ENCODE data around the gene NOP16. TPM values are rescaled to one million over a fixed set of nuclear protein-coding genes. Genes with fewer than 3 reads are reported as not detected.

NOP16 gene
- total RNA-seq, 4 donors from 2014 or later = 21.6 to 43.5 (median 33.9) TPM

GRCh38 chr5:176341325-176342157, 46.9 kb downstream of the NOP16 start:
- intact Hi-C loops (cut with DNase I; ENCODE audit: low total_unique reads) = no loop called here

GRCh38 chr5:176339304-176339703, 49.1 kb downstream of the NOP16 start:
- DNase-seq (no peak), ATAC-seq (no peak)
- H3K9me3 ChIP-seq = no peaks in the 10 kb centered on the region
- H3K4me3 ChIP-seq = no peak overlapping the region
- no peak overlapping the region for H3K27ac ChIP-seq
- H3K36me3 ChIP-seq = peaks cover 0 to 1% of the 10 kb centered on the region in 2 donors
- H3K27me3 ChIP-seq = no peaks in the 10 kb centered on the region
- H3K4me1 ChIP-seq = peaks cover 0 to 17% of the 10 kb centered on the region in 2 donors
- no peak for TF ChIP-seq POLR2A (IDR thresholded peaks at IDR 0.05)
- TF ChIP-seq CTCF (IDR thresholded peaks at IDR 0.05 in 4 of 5, conservative IDR thresholded peaks at IDR 0.05 in 1 of 5) = no peak
- intact Hi-C loops (cut with DNase I; ENCODE audit: low total_unique reads) (no loop called here), in situ Hi-C loops (cut with MboI; ENCODE audit: low sequenced_read_pairs in 4 of 4) (no loop called here)

More at GRCh38 chr5:176341325-176342157, 46.9 kb downstream of the NOP16 start:
- no peaks in the 10 kb centered on the region for H3K27me3 ChIP-seq
- H3K4me1 ChIP-seq = peaks cover 0 to 17% of the 10 kb centered on the region in 2 donors
- peaks cover 0 to 23% of the 10 kb centered on the region in 2 donors for H3K36me3 ChIP-seq
- no peaks in the 10 kb centered on the region for H3K9me3 ChIP-seq
- no peak overlapping the region for H3K27ac ChIP-seq
- TF ChIP-seq POLR2A (IDR thresholded peaks at IDR 0.05) (no peak), CTCF (IDR thresholded peaks at IDR 0.05 in 4 of 5, conservative IDR thresholded peaks at IDR 0.05 in 1 of 5) (no peak)
- DNase-seq (no peak), ATAC-seq (no peak)
- in situ Hi-C loops (cut with MboI; ENCODE audit: low sequenced_read_pairs in 4 of 4) = no loop called here
- H3K4me3 ChIP-seq = no peak overlapping the region

- no peak for TF ChIP-seq POLR2A (IDR thresholded peaks at IDR 0.05)
- no peak for TF ChIP-seq CTCF (IDR thresholded peaks at IDR 0.05 in 4 of 5, conservative IDR thresholded peaks at IDR 0.05 in 1 of 5)
- Histone ChIP-seq H3K27me3 (no peaks in the 10 kb centered on the region), H3K27ac (peak overlapping the region in 2 of 4 donors; percentile 10 to 40), H3K4me1 (peaks cover 0 to 17% of the 10 kb centered on the region in 2 donors), H3K4me3 (no peak overlapping the region), H3K9me3 (no peaks in the 10 kb centered on the region), H3K36me3 (no peaks in the 10 kb centered on the region)
- in situ Hi-C loops (cut with MboI; ENCODE audit: low sequenced_read_pairs in 4 of 4) = no loop called here
- ATAC-seq (no peak), DNase-seq (no peak)
- intact Hi-C loops (cut with DNase I; ENCODE audit: low total_unique reads) = no loop called here
Observed at GRCh38 chr5:176337913-176338312, 50.5 kb downstream of the NOP16 start.

GRCh38 chr5:176334031-176334770, 54.2 kb downstream of the NOP16 start:
- H3K36me3 ChIP-seq = no peaks in the 10 kb centered on the region

More at GRCh38 chr5:176334031-176334770, 54.2 kb downstream of the NOP16 start:
- in situ Hi-C loops (cut with MboI; ENCODE audit: low sequenced_read_pairs in 4 of 4) = no loop called here
- intact Hi-C loops (cut with DNase I; ENCODE audit: low total_unique reads) = no loop called here
- ATAC-seq = no peak
- H3K9me3 ChIP-seq = no peaks in the 10 kb centered on the region
- TF ChIP-seq POLR2A (IDR thresholded peaks at IDR 0.05) (no peak), CTCF (IDR thresholded peaks at IDR 0.05 in 4 of 5, conservative IDR thresholded peaks at IDR 0.05 in 1 of 5) (no peak)
- no peak for DNase-seq
- no peak overlapping the region for H3K4me3 ChIP-seq
- no peak overlapping the region for H3K27ac ChIP-seq
- no peaks in the 10 kb centered on the region for H3K27me3 ChIP-seq
- H3K4me1 ChIP-seq = peaks cover 0 to 9% of the 10 kb centered on the region in 2 donors

MicroRNAs encoded within 50 kb of the gene (microRNA counts, 767-probe panel; counts per million panel counts)
- 356 to 448 counts per million in 2 donors for microRNA hsa-miR-1271-5p

Small RNAs within 50 kb of the gene (microRNA-seq; reads per million reads assigned to microRNA genes)
- gene MIR1271 (ENCODE audit: borderline replicate concordance in 2 of 2) = 17.7 to 20.5 reads per million in 2 donors

Other genes starting within 250 kb of the NOP16 start
- 10 to 100 TPM in 2 of 4 donors, 1 to 10 TPM in 2; 5.1 to 45.8 (median 11.5) TPM for gene SIMC1, start 150.2 kb downstream of the NOP16 start, total RNA-seq
- gene KIAA1191, start 26.8 kb downstream of the NOP16 start, total RNA-seq = 100 to 1,000 TPM in 1 of 4 donors, 10 to 100 TPM in 3; 76.3 to 174 (median 84.1) TPM
- gene ARL10, start 23.1 kb downstream of the NOP16 start, total RNA-seq = 1 to 10 TPM; 1.4 to 4.7 (median 2.4) TPM
- gene HIGD2A, start 153 bp upstream of the NOP16 start, total RNA-seq = 100 to 1,000 TPM; 189 to 274 (median 229) TPM
- gene CLTB, start 27.9 kb upstream of the NOP16 start, total RNA-seq = 100 to 1,000 TPM; 261 to 386 (median 302) TPM
- 10 to 100 TPM; 14.0 to 20.7 (median 14.7) TPM for gene FAF2, start 59.8 kb upstream of the NOP16 start, total RNA-seq
- gene RNF44, start 148.8 kb upstream of the NOP16 start, total RNA-seq = 1 to 10 TPM; 4.1 to 7.0 (median 6.7) TPM
- under 1 TPM in 3 of 4 donors, not detected in 1; 0.07 to 0.27 (median 0.20) TPM for gene CDHR2, start 160.7 kb upstream of the NOP16 start, total RNA-seq
- under 1 TPM; 0.35 to 0.78 (median 0.47) TPM for gene GPRIN1, start 221.6 kb upstream of the NOP16 start, total RNA-seq
- gene SNCB, start 241.9 kb upstream of the NOP16 start, total RNA-seq = under 1 TPM in 1 of 4 donors, not detected in 3; 0.20 TPM
- not detected for gene EIF4E1B, start 242.1 kb upstream of the NOP16 start, total RNA-seq

Data from gastrocnemius medialis (tissue), 4 donors.